HG03342 (cell line): Measurements from ENCODE around the gene RPS19.
A peak's percentile ranks its signal among the peaks of the same experiment; 100 is the strongest.
"Not testable (repeated sequence)": the region's sequence is repeated elsewhere in the genome, so short reads cannot be mapped to it uniquely, and the experiment has no call there.

ENCODE experiments used
- ATAC-seq: cut with Tn5 transposase; IDR thresholded peaks from one replicate; pipeline ENCODE4 v1.9.1; 2021; ENCODE audit warnings: mild to moderate bottlenecking, moderate library complexity; ENCODE audit not compliant: unreplicated experiment

Gene RPS19

DNA sequence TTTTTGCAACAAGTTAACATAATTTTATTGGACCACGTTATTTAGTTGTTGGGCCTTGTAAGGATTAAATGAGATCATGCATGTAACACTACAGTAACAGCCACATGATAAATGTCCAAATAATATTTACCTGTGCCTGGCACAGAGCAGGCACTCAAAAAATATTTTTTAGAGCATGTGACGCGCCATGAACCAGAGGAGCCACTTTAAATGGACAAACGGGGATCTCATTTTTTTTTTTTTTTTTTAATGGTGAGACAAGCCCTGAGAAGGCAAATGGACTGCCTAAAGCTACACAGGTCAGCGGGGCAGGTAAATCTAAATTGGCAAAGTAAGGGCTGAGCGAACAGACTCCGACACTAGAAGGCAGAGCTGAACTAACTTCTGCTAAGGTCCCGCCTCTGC is 840 bp upstream of the RPS19 start:
- no peak for ATAC-seq

DNA sequence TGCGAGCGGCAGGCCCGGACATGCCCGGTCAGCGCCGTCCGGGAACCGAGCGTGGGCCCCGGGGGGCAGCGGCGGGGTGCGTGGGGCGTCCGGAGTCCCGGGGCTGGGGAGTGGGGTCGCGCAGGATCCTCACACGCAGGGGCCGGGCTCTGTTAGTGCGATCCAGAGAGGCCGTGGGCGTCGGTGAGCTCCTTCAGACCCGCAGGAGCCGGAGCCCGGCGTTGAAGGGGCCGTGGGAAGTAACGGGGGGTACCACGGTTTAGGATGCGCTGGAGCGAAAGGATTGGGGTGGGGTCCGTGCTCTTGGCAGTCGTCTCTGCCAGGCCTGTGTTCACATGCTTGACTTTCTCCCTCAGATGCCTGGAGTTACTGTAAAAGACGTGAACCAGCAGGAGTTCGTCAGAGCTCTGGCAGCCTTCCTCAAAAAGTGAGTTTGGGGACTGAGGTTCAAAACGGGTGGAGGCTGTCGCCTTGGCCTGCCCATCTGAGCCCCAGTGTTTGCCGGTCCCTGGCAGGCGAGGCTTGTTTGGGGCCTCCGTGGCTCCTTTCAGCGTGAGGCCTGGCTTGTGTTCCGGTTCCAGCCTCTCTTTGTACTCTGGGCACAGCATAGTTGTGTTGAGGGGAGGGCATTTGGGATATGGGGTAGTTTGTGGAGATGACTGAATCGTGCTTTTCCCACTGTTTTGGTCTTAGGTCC is 512 bp downstream of the RPS19 start:
- ATAC-seq, result no peak

DNA sequence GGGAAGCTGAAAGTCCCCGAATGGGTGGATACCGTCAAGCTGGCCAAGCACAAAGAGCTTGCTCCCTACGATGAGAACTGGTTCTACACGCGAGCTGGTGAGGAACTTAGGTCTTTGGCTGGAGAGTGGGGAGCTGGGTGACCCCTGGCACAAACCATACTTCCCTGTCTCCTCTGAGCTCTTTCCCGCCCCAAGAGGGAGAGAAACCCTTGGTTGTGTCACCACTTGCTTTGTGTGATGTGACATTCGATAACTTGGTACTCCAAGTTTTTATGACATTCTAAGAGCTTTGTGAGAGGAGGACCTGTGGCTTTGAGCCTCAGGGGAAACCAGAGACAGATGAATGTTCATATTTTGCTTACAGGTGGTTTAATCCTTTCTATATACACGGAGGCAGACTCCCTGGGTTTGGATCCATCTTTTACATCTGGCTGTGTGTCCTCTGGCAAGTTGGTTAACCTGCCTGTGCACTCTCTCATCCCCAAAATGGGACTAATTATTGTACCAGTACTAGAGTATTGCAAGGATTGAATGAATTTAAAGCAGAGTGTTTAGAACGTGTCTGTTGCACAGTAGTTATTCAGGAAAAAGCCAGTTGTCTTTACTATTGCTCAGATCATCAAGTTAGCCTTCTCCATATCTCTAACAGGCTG is 1.2 kb downstream of the RPS19 start:
- ATAC-seq, result no peak

DNA sequence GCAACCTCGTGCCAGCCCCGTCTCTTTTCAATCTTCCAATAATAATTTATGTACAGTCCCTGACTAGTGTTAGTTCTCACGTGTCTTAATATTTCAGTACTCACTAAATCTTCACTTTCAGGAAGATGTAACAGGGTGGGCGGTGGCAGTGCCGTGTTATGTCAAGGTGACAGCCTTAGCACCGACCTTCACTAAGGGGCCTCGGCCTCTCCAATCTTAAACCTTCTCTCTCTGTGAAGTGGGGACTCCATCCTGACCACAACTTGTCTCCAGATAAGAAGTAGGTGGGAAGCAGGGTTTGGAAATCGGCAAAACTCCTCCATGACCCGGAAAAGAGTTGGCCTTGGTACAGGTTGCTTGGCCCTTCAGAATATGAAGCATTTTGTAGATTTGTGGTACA is 1.8 kb downstream of the RPS19 start:
- ATAC-seq, result no peak

DNA sequence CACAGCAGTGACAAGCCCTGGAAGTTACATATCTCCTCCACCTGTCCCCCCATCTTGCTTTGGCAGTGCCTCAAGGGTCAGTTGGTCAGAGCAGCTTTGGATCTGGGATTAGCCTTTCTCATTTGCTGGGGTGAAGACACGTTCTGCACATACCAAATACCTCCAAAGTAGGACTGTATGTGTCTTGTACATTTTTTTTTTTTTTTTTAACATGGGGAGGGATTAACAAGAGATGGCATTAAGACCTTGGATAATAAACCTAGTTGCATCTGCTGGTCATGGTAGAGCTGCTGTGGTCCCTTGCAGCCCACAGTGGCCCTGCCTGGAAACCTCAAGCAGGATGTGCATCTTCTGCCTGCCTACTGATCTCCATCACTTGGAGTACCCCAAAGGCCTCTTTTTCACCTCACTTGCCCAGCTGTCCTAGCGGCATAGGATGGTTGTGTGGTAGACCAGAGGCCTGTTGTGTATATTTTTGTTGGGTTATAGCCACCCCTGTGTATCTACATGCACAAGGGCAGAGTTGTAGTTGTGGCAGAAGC is 2.5 kb downstream of the RPS19 start:
- no peak for ATAC-seq

DNA sequence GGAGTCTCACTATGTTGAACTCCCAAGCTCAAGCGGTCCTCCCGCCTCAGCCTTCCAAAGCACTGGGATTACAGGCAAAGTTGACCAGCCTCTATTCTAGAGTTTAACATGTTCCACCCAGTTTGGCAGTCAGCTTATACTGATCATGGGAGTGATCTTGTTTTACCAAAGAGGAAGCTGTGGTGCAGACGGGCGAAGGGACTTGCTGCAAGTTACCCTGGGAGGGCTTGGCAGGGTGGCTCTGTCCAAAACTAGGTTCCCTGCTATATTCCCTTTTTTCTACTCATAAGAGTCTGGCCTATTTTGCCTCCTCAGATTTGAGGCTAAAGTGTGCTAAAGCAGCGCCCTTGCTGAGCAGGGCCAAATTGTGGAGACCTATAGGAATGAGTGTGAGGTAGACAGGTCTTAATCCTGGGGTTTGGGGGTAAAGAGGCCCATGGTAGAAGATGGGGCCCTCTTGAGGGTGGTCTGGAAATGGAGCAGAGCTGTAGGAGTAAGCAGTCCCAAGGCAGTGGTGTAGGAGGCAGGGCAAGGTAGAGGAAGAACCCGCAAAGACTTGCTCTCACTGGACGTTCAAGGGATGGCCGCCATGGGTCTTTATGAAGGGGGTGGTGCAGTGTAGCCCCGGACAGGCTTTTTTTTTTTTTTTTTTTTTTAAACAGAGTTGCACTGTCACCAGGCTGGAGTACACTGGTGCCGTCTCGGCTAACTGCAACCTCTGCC is 3.3 kb downstream of the RPS19 start:
- ATAC-seq, result no peak

DNA sequence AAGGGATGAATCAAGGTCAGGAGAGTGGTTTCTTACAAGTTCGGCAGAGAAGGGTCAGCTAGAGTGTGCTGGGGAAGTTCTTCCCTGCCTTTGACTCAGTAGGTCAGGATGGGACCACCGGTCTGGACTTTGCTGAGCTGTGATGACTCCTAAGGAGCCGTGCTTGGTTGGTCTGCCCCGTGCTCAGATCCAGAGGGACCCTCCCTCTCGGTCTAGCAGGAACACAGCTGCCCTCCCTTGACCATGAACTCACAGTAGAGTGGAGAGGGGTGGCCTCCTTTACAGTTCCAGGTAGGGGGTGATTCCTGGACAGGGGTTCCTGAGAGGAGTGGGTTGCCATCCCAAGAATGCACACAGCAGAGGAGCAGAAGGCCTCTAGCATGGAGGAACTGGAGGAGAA is 4.3 kb downstream of the RPS19 start:
- ATAC-seq, result no peak

DNA sequence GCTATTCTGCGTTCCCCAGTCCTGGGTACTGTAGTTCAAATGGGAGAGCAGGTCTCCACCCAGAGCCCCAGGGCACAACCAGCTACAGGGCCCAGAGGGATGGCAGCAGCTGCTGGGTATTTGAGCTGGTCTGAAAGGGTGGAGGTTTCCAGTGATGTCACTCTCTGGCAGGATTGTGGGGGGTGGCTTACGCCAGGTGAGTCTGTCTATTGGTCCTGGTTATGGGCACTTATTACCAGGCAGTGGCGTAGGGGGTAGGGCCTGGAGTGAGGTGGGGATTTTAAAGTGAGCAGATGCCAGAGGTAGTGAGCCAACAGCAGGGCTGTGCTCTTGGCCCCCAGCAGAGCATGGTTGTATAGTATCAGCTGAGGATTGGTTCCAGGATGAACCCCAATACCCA is 6.2 kb downstream of the RPS19 start:
- ATAC-seq, result no peak

DNA sequence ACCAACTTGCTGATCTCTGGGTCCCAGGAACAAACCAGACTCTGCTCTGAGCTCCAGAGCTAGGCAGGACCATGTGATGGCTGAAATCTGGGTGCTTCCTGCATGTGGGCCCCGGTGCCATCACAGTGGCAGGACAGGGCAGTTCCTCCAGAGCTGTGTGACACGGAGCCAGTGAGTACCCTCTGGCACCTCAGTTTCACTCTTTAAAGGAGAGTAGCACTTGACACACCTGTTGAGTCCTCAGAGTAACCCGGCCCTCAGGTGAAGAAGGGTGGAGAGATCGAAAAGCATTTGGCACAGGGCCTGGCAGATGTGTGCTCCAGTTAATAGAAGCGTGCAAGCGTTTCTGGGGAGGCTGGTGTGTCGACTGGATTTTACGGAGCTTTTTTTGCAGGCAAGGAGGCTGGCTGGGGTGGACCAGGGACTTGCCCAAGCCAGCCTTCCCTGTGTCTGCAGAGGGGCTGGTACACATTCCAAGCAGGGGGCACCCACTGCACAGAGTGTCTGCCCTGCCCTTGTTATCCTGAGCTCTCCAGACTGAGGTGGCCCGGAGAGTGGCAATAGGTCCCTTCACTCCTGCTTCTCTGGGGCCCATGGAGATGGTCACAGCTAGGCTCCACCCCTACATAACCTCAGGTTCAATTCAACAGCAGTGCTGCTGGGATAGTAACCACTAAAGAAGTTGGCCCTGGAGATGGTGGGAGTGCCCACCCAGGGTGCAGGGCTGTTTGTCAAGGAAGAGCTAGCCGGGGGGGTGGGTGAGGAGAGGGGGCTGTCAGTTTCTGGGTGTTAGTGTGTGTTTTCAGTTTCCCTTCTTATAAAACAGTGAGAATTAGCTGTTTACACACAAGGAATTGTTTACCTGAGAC is 8.3 kb downstream of the RPS19 start:
- ATAC-seq, result no peak

DNA sequence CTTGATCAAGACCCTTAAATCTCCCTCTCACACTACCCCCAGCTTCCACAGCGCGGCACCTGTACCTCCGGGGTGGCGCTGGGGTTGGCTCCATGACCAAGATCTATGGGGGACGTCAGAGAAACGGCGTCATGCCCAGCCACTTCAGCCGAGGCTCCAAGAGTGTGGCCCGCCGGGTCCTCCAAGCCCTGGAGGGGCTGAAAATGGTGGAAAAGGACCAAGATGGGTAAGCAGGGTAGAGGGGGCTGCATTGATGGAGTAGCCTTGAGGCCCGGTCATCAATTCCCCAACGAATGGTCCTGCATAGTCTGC is 8.9 kb downstream of the RPS19 start:
- ATAC-seq, result no peak

DNA sequence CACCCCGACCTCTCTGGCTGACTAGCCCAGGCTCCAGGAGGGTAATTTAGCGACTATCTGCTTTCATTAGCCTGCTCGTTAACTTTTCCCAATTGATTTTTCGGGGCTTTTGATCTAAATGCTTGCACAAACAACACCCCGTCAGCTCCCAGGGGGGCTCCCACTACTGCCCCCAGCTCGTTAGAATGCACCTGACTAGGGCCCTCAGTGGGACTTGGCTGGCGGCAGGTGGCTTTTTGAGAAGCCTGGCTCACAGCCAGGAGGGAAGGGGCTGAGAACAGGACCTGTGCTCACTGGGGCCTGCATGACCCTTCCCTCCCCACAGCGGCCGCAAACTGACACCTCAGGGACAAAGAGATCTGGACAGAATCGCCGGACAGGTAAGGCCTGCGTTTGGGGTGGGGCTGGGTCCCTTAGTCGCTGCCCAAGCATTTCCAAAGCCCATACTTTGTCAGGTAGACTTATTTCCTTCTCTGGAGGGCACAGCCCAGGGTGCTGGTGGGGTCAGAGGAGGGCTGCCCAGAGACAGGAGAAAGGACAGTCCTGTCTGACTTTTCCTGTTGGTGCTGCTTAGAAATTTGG is 9.4 kb downstream of the RPS19 start:
- ATAC-seq, result no peak

DNA sequence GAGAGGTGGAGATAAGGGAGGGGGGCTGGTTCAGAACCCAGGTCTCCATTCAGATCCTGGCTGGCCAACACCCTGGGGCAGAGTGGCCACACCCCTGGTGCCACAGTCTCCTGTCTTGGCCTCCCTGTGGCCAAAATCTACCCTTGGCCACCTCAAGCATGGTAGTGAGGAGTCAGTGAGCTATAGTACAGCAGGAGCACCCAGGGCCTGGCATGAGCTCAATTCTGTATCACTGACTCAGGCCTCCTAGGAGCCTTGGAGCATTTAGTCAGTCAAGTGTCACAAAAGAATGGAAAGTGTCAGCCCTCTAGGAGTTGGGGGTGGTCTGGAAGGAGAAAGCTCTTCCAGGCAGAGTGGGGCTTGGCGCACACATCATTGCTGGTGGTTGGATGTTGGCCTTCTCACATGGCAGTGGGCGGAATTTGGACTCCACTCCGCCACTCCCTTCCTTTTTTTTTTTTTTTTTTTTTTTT is 10.4 kb downstream of the RPS19 start:
- ATAC-seq, result no peak

DNA sequence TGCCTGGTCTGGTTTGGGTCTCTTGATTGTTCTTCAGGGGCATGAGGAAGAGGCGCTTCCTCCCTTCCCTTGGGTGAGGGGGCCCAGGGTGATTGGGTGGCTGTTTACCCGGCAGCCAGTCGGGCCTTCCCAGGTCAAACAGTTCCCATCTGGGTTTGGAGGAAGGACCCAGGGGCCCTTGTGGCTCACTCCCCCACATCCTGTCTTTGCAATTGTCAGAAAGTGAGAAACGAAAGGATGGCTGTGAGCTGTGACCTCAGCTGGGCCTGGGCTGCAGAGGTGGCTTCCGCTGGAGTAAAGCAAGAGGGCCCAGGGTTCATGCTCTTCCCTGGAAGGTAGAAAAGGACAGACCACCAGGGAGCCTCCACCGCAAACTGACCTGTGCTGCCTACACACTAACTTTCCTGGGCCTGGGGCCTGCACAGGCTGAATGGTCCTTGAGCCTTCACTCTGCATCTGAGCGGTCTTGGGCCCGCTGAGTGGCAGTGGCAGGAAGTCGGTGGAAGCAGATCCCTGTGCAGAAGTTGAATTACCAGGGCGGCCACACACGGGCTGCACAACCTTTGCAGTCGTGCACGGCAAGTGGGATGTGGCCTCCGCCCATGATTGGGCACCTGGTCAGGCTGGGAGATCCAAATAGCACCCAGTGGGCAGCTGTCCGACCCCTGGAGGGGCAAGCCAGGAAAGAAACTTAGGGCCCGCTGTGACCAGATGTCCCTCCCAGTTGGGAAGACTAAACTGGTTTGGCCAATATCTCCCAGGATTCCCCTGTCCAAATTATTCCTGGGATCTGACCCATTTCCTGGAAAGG is 11.7 kb downstream of the RPS19 start:
- ATAC-seq, result no peak

DNA sequence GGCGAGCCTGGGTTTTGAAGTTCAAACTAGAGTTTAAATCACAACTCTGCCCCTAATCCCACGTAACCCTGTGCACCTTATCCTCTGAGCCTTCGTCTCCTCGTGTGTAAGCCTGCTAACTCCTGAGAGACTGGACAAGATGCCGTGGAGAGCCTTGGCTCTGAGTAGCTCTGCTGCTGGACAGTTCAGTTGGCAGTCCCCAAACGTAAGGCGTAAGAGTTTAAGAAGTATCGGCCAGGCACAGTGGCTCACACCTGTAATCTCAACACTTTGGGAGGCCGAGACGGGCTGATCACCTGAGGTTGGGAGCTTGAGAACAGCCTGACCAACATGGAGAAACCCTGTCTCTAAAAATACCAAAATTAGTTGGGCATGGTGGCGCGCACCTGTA is 12.3 kb downstream of the RPS19 start:
- no peak for ATAC-seq

DNA sequence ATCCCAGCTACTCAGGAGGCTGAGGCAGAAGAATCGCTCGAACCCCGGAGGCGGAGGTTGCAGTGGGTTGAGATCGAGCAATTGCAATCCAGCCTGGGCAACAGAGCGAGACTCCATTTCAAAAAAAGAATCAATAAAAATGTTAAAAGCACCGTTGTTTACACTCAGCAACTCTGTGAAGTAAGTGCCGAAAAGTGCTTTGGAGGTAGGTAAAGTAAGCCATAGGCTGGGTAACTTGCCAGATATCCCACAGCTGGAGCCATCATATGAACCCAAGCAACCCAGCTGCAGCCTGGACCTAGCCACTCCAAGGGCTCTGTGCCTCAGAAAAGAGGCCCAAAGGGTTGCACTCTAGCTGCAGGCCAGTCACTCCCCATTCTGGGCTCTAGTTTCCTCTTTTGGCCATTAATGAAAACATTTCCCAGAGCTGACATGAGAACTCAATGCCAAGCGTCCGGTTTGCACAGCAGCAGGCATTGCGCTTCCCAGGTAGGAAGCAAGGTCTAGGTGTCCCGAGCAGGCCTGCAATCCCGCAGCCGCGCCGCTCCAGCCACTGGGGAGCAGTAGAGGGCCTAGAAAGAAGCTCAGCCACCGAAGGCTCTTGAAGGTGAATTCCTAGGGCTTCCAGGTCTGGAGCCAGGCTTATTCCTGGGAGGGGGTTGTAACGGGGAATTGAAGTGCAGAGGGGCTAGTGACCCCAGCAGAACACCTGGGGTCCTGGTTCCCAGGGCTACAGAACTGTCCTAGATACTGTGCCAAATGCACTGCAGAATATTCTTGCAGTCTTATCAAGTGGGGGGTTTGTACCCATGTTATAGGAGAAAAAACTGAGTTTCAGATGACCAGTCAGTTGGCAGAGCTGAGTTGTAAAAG is 13.0 kb downstream of the RPS19 start:
- no peak for ATAC-seq

DNA sequence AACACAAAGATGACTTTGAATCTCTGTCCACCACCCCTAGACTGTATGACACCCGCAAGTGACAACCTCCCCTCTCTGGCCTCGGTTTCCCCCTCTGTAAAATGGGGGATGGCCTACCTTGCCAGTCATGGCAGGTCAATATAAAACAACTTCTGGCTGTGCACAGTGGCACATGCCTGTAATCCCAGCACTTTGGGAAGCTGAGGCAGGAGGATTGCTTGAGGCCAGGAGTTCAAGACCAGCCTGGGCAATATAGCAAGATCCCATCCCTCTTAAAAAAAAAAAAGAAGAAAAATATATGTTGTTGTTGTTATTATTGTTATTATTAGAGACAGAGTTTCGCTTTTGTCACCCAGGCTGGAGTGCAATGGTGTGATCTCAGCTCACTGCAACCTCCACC is 15.9 kb downstream of the RPS19 start:
- ATAC-seq, result not testable (repeated sequence)

DNA sequence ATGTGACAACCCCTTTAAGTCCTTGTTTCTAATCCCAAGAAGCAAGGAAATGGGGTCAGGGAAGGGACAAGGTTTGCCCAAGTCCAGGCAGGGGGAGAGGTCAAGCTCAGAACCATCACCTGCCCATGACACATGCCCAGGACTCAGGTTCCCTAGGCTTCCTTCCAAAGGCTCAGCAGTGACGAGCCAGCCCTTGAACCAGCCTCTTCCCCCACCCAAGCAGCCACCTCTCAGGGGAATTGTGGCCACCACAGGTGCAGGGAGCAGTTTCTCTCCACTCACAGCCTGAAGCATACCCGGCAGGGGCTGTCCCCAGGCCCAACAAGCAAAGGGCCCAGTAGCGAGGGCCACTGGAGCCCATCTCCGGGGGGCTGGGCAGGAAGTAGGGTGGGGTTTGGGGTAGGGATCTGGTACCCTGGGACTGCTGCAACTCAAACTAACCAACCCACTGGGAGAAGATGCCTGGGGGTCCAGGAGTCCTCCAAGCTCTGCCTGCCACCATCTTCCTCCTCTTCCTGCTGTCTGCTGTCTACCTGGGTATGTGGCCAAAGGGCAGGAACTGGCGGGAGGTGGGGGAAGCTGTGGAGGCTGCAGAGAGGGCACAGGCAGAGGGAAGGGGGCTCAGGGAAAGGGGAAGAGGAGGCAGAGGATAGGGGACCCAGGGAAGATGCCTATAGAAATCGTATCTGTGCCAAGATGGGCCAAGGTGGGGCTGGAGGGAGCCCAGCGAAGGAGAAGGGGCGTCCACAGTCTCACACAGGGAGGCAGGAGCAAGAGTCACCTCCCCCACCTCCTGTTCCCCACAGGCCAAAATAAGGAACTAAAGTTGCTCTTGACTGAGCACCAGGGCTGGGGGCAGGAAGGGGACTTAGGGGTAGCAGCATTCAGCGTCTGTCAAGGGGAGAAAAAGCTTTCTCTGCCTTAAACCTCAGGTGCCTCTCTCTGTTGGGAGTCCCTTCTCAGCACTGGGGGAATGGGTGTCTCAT is 17.1 kb downstream of the RPS19 start, which contains the start of gene CD79A:
CD79A (plus strand) TSS at position 433 of the 986 bp plus-strand sequence; CDS start at position 459, 26 bp downstream.
- peak; percentile 58 for ATAC-seq
